Stimulated activated CD8-positive, alpha-beta memory T cell treated with anti-CD3 and anti-CD28 coated beads, Interleukin-2, amount 100 ng/mL, for 1 hour (primary cell): ENCODE data around the gene NINL.

Experiments
- DNase-seq, 2 donors: peaks; one replicate each; pipeline ENCODE4 v3.0.0-alpha.2; 2020; ENCODE audit warnings: low read depth in 2 of 2

The NINL gene

GRCh38 chr20:25464501-25465242 is 120.7 kb downstream of the NINL start:
- DNase-seq = no peak

- DNase-seq = no peak
These were observed 123.4 kb downstream of the NINL start for GRCh38 chr20:25461786-25462545.

GRCh38 chr20:25461281-25461650 is 124.1 kb downstream of the NINL start:
- no peak for DNase-seq

GRCh38 chr20:25460566-25461280 is 124.6 kb downstream of the NINL start:
- no peak for DNase-seq

- no peak for DNase-seq
These were observed 125.3 kb downstream of the NINL start for GRCh38 chr20:25459916-25460535.

- DNase-seq = no peak
These were observed 126.1 kb downstream of the NINL start for GRCh38 chr20:25459111-25459830.

- DNase-seq = no peak
These were observed 127.2 kb downstream of the NINL start for GRCh38 chr20:25457886-25458680.

- DNase-seq = no peak
These were observed 131.0 kb downstream of the NINL start for GRCh38 chr20:25454153-25454900.

- DNase-seq = no peak
These were observed 132.1 kb downstream of the NINL start for GRCh38 chr20:25453035-25453810.

GRCh38 chr20:25452333-25452732 is 133.0 kb downstream of the NINL start:
- DNase-seq = no peak

GRCh38 chr20:25447671-25448070 is 137.7 kb downstream of the NINL start:
- no peak for DNase-seq

GRCh38 chr20:25444556-25444955 is 140.8 kb downstream of the NINL start:
- no peak for DNase-seq

- no peak for DNase-seq
These were observed 146.0 kb downstream of the NINL start for GRCh38 chr20:25439328-25439727.

- DNase-seq = no peak
These were observed 148.2 kb downstream of the NINL start for GRCh38 chr20:25437153-25437581.

GRCh38 chr20:25424536-25424935 is 160.8 kb downstream of the NINL start:
- no peak for DNase-seq

GRCh38 chr20:25422032-25422431 is 163.3 kb downstream of the NINL start:
- no peak for DNase-seq

- DNase-seq = no peak
These were observed 164.2 kb downstream of the NINL start for GRCh38 chr20:25421102-25421501.

GRCh38 chr20:25418776-25419175 is 166.6 kb downstream of the NINL start:
- no peak for DNase-seq

GRCh38 chr20:25408890-25409289 is 176.4 kb downstream of the NINL start:
- no peak for DNase-seq
